ENCODE data around the gene GZMM. TPM values are rescaled to one million over a fixed set of nuclear protein-coding genes. Genes with fewer than 3 reads are reported as not detected.

GZMM gene
- polyA plus RNA-seq, 1 of the 3 experiments (the other 2 are of a cell fraction) = not detected

DNA sequence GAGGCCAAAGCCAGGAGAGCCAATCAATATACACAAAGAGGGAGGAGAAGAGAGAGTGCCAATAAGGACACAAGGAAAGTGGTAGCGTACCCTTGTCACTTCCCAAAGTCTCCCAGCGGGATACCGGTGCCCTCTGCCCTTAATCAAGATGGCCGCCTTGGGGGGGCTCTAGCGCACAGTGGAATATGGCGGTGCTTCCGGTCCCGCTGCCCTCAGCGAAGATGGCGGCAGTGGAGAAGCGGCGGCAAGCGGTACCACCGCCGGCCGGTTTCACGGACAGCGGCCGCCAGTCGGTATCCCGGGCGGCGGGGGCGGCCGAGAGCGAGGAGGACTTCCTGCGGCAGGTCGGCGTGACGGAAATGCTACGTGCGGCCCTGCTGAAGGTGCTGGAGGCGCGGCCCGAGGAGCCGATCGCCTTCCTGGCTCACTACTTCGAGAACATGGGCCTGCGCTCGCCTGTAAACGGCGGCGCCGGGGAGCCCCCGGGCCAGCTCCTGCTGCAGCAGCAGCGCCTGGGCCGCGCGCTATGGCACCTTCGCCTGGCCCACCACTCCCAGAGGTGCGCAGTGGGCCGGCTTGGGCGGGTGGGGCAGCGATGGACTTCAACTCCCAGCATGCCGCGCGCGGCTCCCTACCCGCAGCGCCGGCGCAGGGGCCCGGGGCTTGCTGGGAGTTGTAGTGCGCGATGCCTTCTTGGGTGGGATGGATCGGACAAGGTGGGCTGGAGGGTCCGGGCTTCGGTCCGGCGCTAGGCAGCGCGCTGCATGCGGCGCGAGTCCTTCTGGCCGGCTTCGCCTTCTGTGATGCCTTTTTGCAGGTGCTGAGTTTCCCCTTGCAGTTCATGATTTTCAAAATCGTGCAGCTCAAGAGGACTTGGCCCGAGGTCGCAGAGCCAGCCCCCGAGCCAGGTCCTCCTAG lies 36.3 kb upstream of the GZMM start, which contains the start of gene TPGS1:
Gene TPGS1, plus strand, starts transcription at position 212 of the 918 bp plus-strand sequence. Its CDS starts 10 bp downstream, at position 222.
- H3K9me2 ChIP-seq = no peaks in the 10 kb centered on the region
- peaks cover 16% of the 10 kb centered on the region for H3K79me2 ChIP-seq (ENCODE audit: insufficient read depth)
- peak within 1 kb of the TSS; percentile 96 to 98 for H3K4me3 ChIP-seq (ENCODE audit: low read depth in 2 of 2, low read length in 1 of 2)
- no peaks in the 10 kb centered on the region for H3K9me3 ChIP-seq
- H4K20me1 ChIP-seq (ENCODE audit: insufficient read depth) = peaks cover 5% of the 10 kb centered on the region; the same call in 1 of the 2 replicates
- peak within 1 kb of the TSS; percentile 76 to 93 for H3K27ac ChIP-seq (ENCODE audit: low read depth in 2 of 2, low read length in 1 of 2)
- CTCF ChIA-PET = interaction anchor here (0.9 to 3.8 kb wide), 19 partner anchors 9 to 240 kb away, joined by 3 to 33 read pairs (median 6); partner anchors contain the start of genes CDC34, MADCAM1, MIER2 and SHC2
- peaks cover 0 to 5% of the 10 kb centered on the region in 2 experiments for H3K36me3 ChIP-seq (replicated peaks in 1 of 2; ENCODE audit: control insufficient read depth in 1 of 2, insufficient read depth in 2 of 2, low read length in 1 of 2)
- H2AFZ ChIP-seq (ENCODE audit: low read depth) = peak within 1 kb of the TSS; percentile 95
- peaks cover 5% of the 10 kb centered on the region for H3F3A ChIP-seq (replicated peaks; ENCODE audit: insufficient read depth)
- H3K27me3 ChIP-seq (ENCODE audit: insufficient read depth) = no peaks in the 10 kb centered on the region
- WGBS (ENCODE audit: low lambda C conversion rate) = 1% methylated on average over 23 of the region's 81 CpGs
- peaks cover 3 to 13% of the 10 kb centered on the region in 2 experiments; a peak in 1 of 4 replicates for H3K4me1 ChIP-seq (ENCODE audit: control insufficient read depth in 1 of 2, insufficient read depth in 2 of 2, low read depth in 1 of 2, low read length in 1 of 2)
- H3K9ac ChIP-seq = peak within 1 kb of the TSS; percentile 97
- H3K4me2 ChIP-seq = peak within 1 kb of the TSS; percentile 97
- peak; percentile 90 for DNase-seq
- POLR2A ChIA-PET = interaction anchor here (1.1 kb wide), 2 partner anchors 19 to 24 kb away, joined by 7 to 11 read pairs; partner anchors contain the start of gene CDC34
- TF ChIP-seq TAF1 (IDR thresholded peaks at IDR 0.05; ENCODE audit: borderline replicate concordance, low read depth, low read length) = peak; percentile 93
- TF ChIP-seq, protein P1, sequence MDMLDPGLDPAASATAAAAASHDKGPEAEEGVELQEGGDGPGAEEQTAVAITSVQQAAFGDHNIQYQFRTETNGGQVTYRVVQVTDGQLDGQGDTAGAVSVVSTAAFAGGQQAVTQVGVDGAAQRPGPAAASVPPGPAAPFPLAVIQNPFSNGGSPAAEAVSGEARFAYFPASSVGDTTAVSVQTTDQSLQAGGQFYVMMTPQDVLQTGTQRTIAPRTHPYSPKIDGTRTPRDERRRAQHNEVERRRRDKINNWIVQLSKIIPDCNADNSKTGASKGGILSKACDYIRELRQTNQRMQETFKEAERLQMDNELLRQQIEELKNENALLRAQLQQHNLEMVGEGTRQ (IDR thresholded peaks at IDR 0.05; ENCODE audit: borderline replicate concordance, low read depth, low read length) = no peak
- TF ChIP-seq SIN3A (IDR thresholded peaks at IDR 0.05; ENCODE audit: borderline replicate concordance, low read depth, low read length) = no peak
- TF ChIP-seq, protein P2, sequence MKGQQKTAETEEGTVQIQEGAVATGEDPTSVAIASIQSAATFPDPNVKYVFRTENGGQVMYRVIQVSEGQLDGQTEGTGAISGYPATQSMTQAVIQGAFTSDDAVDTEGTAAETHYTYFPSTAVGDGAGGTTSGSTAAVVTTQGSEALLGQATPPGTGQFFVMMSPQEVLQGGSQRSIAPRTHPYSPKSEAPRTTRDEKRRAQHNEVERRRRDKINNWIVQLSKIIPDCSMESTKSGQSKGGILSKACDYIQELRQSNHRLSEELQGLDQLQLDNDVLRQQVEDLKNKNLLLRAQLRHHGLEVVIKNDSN (IDR thresholded peaks at IDR 0.05; ENCODE audit: borderline replicate concordance, low read depth) = no peak
- TF ChIP-seq, protein P3, sequence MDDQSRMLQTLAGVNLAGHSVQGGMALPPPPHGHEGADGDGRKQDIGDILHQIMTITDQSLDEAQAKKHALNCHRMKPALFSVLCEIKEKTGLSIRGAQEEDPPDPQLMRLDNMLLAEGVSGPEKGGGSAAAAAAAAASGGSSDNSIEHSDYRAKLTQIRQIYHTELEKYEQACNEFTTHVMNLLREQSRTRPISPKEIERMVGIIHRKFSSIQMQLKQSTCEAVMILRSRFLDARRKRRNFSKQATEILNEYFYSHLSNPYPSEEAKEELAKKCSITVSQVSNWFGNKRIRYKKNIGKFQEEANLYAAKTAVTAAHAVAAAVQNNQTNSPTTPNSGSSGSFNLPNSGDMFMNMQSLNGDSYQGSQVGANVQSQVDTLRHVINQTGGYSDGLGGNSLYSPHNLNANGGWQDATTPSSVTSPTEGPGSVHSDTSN (IDR thresholded peaks at IDR 0.05) = no peak
- TF ChIP-seq YY1 (IDR thresholded peaks at IDR 0.05; ENCODE audit: low read depth) = peak; percentile 100
- TF ChIP-seq MEF2A (IDR thresholded peaks at IDR 0.05; ENCODE audit: borderline replicate concordance, low read depth) = no peak
- TF ChIP-seq TCF12 (IDR thresholded peaks at IDR 0.05) = no peak
- no peak for TF ChIP-seq FOXM1 (IDR thresholded peaks at IDR 0.05; ENCODE audit: low read depth)
- no peak for TF ChIP-seq GATA2 (CRISPR knock-in tag; IDR thresholded peaks at IDR 0.05)
- TF ChIP-seq EZH2phosphoT487 (IDR thresholded peaks at IDR 0.05; ENCODE audit: borderline replicate concordance, low read depth) = no peak
- peak; percentile 76 for TF ChIP-seq NRF1 (IDR thresholded peaks at IDR 0.05; ENCODE audit: low read depth, low read length)
- TF ChIP-seq, protein P4, sequence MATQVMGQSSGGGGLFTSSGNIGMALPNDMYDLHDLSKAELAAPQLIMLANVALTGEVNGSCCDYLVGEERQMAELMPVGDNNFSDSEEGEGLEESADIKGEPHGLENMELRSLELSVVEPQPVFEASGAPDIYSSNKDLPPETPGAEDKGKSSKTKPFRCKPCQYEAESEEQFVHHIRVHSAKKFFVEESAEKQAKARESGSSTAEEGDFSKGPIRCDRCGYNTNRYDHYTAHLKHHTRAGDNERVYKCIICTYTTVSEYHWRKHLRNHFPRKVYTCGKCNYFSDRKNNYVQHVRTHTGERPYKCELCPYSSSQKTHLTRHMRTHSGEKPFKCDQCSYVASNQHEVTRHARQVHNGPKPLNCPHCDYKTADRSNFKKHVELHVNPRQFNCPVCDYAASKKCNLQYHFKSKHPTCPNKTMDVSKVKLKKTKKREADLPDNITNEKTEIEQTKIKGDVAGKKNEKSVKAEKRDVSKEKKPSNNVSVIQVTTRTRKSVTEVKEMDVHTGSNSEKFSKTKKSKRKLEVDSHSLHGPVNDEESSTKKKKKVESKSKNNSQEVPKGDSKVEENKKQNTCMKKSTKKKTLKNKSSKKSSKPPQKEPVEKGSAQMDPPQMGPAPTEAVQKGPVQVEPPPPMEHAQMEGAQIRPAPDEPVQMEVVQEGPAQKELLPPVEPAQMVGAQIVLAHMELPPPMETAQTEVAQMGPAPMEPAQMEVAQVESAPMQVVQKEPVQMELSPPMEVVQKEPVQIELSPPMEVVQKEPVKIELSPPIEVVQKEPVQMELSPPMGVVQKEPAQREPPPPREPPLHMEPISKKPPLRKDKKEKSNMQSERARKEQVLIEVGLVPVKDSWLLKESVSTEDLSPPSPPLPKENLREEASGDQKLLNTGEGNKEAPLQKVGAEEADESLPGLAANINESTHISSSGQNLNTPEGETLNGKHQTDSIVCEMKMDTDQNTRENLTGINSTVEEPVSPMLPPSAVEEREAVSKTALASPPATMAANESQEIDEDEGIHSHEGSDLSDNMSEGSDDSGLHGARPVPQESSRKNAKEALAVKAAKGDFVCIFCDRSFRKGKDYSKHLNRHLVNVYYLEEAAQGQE (IDR thresholded peaks at IDR 0.05; ENCODE audit: low read depth, low read length) = peak; percentile 34; the same call in 1 of the 2 replicates
- TF ChIP-seq EP300 (IDR thresholded peaks at IDR 0.05; ENCODE audit: borderline replicate concordance in 1 of 2, low read depth in 1 of 2, low read length in 1 of 2) = no peak
- TF ChIP-seq JUND (IDR thresholded peaks at IDR 0.05) = no peak
- peak; percentile 94 for TF ChIP-seq GABPA (IDR thresholded peaks at IDR 0.05; ENCODE audit: low read depth)
- TF ChIP-seq NFIC (IDR thresholded peaks at IDR 0.05; ENCODE audit: borderline replicate concordance) = peak; percentile 84
- no peak for TF ChIP-seq SMC3 (IDR thresholded peaks at IDR 0.05; ENCODE audit: low read depth, low read length)
- no peak for TF ChIP-seq TEAD4 (IDR thresholded peaks at IDR 0.05; ENCODE audit: borderline replicate concordance, insufficient read depth)
- TF ChIP-seq, protein P5, sequence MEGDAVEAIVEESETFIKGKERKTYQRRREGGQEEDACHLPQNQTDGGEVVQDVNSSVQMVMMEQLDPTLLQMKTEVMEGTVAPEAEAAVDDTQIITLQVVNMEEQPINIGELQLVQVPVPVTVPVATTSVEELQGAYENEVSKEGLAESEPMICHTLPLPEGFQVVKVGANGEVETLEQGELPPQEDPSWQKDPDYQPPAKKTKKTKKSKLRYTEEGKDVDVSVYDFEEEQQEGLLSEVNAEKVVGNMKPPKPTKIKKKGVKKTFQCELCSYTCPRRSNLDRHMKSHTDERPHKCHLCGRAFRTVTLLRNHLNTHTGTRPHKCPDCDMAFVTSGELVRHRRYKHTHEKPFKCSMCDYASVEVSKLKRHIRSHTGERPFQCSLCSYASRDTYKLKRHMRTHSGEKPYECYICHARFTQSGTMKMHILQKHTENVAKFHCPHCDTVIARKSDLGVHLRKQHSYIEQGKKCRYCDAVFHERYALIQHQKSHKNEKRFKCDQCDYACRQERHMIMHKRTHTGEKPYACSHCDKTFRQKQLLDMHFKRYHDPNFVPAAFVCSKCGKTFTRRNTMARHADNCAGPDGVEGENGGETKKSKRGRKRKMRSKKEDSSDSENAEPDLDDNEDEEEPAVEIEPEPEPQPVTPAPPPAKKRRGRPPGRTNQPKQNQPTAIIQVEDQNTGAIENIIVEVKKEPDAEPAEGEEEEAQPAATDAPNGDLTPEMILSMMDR (IDR thresholded peaks at IDR 0.05) = no peak
- no peak for TF ChIP-seq RAD21 (IDR thresholded peaks at IDR 0.05; ENCODE audit: low read length)
- TF ChIP-seq RXRA (IDR thresholded peaks at IDR 0.05; ENCODE audit: borderline replicate concordance, low read depth) = no peak
- TF ChIP-seq FOSL2 (IDR thresholded peaks at IDR 0.05; ENCODE audit: borderline replicate concordance, low read depth) = no peak
- TF ChIP-seq RCOR1 (IDR thresholded peaks at IDR 0.05; ENCODE audit: low read length) = no peak; the same call in 1 of the 2 replicates
